Measurements from ENCODE around the gene F5. TPM values are rescaled to one million over a fixed set of nuclear protein-coding genes. Genes with fewer than 3 reads are reported as not detected.
A peak's percentile ranks its signal among the peaks of the same experiment; 100 is the strongest.

F5 gene
- total and polyA plus RNA-seq, 2 experiments from 2014 or later, result 0.16 TPM; not detected in 1

DNA sequence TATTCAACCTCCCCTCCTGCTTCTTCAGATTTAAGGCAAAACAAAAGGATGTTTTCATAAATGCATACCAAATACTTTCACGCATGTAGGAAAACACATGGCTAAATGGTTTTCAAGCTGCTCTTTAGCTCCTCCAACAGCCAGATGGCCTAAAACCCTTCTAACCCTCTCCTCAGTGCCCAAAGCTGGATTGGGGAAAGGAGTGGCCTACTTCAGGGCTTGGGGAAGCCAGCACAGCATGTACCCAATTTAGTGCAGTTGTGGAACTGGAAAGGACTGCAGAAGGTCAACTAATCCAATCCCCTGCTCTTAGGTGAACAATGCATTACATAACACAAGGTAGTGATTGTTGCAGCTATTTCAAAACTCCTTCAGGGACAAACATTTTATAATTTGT is 9.3 kb downstream of the F5 start (continued):
- TF ChIP-seq, protein P1, sequence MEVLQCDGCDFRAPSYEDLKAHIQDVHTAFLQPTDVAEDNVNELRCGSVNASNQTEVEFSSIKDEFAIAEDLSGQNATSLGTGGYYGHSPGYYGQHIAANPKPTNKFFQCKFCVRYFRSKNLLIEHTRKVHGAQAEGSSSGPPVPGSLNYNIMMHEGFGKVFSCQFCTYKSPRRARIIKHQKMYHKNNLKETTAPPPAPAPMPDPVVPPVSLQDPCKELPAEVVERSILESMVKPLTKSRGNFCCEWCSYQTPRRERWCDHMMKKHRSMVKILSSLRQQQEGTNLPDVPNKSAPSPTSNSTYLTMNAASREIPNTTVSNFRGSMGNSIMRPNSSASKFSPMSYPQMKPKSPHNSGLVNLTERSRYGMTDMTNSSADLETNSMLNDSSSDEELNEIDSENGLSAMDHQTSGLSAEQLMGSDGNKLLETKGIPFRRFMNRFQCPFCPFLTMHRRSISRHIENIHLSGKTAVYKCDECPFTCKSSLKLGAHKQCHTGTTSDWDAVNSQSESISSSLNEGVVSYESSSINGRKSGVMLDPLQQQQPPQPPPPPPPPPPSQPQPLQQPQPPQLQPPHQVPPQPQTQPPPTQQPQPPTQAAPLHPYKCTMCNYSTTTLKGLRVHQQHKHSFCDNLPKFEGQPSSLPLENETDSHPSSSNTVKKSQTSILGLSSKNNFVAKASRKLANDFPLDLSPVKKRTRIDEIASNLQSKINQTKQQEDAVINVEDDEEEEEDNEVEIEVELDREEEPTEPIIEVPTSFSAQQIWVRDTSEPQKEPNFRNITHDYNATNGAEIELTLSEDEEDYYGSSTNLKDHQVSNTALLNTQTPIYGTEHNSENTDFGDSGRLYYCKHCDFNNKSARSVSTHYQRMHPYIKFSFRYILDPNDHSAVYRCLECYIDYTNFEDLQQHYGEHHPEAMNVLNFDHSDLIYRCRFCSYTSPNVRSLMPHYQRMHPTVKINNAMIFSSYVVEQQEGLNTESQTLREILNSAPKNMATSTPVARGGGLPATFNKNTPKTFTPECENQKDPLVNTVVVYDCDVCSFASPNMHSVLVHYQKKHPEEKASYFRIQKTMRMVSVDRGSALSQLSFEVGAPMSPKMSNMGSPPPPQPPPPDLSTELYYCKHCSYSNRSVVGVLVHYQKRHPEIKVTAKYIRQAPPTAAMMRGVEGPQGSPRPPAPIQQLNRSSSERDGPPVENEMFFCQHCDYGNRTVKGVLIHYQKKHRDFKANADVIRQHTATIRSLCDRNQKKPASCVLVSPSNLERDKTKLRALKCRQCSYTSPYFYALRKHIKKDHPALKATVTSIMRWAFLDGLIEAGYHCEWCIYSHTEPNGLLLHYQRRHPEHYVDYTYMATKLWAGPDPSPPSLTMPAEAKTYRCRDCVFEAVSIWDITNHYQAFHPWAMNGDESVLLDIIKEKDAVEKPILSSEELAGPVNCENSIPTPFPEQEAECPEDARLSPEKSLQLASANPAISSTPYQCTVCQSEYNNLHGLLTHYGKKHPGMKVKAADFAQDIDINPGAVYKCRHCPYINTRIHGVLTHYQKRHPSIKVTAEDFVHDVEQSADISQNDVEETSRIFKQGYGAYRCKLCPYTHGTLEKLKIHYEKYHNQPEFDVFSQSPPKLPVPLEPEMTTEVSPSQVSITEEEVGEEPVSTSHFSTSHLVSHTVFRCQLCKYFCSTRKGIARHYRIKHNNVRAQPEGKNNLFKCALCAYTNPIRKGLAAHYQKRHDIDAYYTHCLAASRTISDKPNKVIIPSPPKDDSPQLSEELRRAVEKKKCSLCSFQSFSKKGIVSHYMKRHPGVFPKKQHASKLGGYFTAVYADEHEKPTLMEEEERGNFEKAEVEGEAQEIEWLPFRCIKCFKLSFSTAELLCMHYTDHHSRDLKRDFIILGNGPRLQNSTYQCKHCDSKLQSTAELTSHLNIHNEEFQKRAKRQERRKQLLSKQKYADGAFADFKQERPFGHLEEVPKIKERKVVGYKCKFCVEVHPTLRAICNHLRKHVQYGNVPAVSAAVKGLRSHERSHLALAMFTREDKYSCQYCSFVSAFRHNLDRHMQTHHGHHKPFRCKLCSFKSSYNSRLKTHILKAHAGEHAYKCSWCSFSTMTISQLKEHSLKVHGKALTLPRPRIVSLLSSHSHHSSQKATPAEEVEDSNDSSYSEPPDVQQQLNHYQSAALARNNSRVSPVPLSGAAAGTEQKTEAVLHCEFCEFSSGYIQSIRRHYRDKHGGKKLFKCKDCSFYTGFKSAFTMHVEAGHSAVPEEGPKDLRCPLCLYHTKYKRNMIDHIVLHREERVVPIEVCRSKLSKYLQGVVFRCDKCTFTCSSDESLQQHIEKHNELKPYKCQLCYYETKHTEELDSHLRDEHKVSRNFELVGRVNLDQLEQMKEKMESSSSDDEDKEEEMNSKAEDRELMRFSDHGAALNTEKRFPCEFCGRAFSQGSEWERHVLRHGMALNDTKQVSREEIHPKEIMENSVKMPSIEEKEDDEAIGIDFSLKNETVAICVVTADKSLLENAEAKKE (CRISPR knock-in tag; IDR thresholded peaks at IDR 0.05), result no peak

DNA sequence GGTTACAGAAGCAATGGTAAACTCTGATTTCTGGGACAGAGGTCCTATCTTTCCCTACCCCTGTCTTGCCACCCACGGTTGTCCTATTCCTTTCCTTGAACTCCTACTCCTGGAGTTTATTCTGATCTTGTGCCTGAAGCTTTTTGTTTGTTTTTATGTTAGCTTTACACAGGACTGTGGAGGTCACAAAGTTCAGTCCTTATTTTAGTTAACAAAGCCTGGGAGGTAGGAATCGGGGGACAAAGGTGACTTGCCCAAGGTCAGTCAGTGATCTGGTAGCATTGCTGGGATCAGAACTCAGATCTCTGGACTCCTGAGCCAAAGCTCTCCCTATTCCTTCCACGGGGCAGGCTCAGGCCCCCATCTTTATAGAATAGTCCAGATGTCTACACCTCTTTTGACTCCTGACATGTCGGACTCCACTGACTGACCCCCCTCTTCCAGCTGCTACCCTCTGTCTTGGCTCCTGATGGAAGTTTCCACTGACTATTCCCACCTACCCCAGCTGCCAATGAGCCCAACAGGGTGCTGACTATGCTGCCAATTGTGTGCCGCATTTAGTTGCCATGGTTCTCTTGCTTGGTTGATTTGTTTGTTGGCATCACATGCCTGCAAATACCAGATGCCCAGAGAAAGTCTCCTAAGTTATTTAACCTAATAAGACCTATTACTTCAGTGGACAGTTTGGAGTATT is 9.9 kb downstream of the F5 start:
- Histone ChIP-seq H3K4me2 (no peak overlapping the region), H3K27ac (ENCODE audit: low read depth) (no peak overlapping the region), H3K27me3 (ENCODE audit: insufficient read depth) (no peaks in the 10 kb centered on the region), H3K36me3 (ENCODE audit: insufficient read depth) (no peaks in the 10 kb centered on the region), H3F3A (replicated peaks; ENCODE audit: low read depth) (no peaks in the 10 kb centered on the region), H3K79me2 (replicated peaks; ENCODE audit: insufficient read depth) (no peaks in the 10 kb centered on the region), H4K20me1 (replicated peaks; ENCODE audit: insufficient read depth) (no peaks in the 10 kb centered on the region), H3K4me1 (ENCODE audit: insufficient read depth) (no peaks in the 10 kb centered on the region), H3K4me3 (no peak overlapping the region), H3K9me2 (ENCODE audit: insufficient read depth) (0 out of 2 replicates have a peak, but pooled peaks cover 7% of the 10 kb centered on the region), H2AFZ (no peak overlapping the region)
- no peak for ATAC-seq
- H3K36me3 Mint-ChIP-seq (ENCODE audit: low read depth), result no peaks in the 10 kb centered on the region
- no peaks in the 10 kb centered on the region for H3K9me3 Mint-ChIP-seq
- H3K4me1 Mint-ChIP-seq, result no peaks in the 10 kb centered on the region
- H3K4me3 Mint-ChIP-seq, result no peak overlapping the region
- DNase-seq (ENCODE audit: low spot score), result peak; percentile 7
- peaks cover 1% of the 10 kb centered on the region for H3K27me3 Mint-ChIP-seq (ENCODE audit: insufficient read depth, low read depth, poor library complexity)
- H3K27ac Mint-ChIP-seq, result no peak overlapping the region
- TF ChIP-seq, protein P2, sequence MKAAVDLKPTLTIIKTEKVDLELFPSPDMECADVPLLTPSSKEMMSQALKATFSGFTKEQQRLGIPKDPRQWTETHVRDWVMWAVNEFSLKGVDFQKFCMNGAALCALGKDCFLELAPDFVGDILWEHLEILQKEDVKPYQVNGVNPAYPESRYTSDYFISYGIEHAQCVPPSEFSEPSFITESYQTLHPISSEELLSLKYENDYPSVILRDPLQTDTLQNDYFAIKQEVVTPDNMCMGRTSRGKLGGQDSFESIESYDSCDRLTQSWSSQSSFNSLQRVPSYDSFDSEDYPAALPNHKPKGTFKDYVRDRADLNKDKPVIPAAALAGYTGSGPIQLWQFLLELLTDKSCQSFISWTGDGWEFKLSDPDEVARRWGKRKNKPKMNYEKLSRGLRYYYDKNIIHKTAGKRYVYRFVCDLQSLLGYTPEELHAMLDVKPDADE (IDR thresholded peaks at IDR 0.05), result no peak
- TF ChIP-seq ZNF331 (CRISPR knock-in tag; IDR thresholded peaks at IDR 0.05; ENCODE audit: low read depth), result no peak
- TF ChIP-seq, protein P3, sequence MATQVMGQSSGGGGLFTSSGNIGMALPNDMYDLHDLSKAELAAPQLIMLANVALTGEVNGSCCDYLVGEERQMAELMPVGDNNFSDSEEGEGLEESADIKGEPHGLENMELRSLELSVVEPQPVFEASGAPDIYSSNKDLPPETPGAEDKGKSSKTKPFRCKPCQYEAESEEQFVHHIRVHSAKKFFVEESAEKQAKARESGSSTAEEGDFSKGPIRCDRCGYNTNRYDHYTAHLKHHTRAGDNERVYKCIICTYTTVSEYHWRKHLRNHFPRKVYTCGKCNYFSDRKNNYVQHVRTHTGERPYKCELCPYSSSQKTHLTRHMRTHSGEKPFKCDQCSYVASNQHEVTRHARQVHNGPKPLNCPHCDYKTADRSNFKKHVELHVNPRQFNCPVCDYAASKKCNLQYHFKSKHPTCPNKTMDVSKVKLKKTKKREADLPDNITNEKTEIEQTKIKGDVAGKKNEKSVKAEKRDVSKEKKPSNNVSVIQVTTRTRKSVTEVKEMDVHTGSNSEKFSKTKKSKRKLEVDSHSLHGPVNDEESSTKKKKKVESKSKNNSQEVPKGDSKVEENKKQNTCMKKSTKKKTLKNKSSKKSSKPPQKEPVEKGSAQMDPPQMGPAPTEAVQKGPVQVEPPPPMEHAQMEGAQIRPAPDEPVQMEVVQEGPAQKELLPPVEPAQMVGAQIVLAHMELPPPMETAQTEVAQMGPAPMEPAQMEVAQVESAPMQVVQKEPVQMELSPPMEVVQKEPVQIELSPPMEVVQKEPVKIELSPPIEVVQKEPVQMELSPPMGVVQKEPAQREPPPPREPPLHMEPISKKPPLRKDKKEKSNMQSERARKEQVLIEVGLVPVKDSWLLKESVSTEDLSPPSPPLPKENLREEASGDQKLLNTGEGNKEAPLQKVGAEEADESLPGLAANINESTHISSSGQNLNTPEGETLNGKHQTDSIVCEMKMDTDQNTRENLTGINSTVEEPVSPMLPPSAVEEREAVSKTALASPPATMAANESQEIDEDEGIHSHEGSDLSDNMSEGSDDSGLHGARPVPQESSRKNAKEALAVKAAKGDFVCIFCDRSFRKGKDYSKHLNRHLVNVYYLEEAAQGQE (IDR thresholded peaks at IDR 0.05; ENCODE audit: unreplicated experiment), result no peak
